NOMO-1 treated with DMSO at 0.1 percent for 48 hours (cell line): ENCODE results near the gene HOXB4.
A peak's percentile ranks its signal among the peaks of the same experiment; 100 is the strongest.

Experiments used
- DNase-seq: peaks from one replicate; lab custom pipeline; 2025; ENCODE audit not compliant: unreplicated experiment; lab: John Stamatoyannopoulos, UW

The HOXB4 gene

GRCh38 chr17:48549914-48550501, 28.1 kb downstream of the HOXB4 start:
- no peak for DNase-seq

DNA sequence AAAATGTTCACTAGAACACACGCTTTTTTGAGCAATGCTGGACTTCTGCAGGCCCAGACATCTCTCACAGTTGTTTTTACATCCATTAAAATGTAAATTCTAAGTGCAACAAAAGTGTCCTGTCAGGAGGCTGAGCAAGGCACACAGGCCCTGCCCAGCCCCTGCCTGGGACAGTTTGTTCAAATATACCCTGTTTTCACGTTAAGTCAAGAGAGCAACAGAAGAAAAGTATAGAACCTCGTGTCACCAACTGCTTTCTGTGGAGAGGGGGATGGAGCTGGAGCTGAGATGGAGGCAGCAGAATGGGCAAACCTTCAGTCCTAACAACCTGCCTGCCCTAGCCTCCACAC, 28.9 kb downstream of the HOXB4 start:
- no peak for DNase-seq

GRCh38 chr17:48548523-48549280, 29.4 kb downstream of the HOXB4 start:
- no peak for DNase-seq

- DNase-seq = no peak
These were observed 30.2 kb downstream of the HOXB4 start for GRCh38 chr17:48547808-48548522.

DNA sequence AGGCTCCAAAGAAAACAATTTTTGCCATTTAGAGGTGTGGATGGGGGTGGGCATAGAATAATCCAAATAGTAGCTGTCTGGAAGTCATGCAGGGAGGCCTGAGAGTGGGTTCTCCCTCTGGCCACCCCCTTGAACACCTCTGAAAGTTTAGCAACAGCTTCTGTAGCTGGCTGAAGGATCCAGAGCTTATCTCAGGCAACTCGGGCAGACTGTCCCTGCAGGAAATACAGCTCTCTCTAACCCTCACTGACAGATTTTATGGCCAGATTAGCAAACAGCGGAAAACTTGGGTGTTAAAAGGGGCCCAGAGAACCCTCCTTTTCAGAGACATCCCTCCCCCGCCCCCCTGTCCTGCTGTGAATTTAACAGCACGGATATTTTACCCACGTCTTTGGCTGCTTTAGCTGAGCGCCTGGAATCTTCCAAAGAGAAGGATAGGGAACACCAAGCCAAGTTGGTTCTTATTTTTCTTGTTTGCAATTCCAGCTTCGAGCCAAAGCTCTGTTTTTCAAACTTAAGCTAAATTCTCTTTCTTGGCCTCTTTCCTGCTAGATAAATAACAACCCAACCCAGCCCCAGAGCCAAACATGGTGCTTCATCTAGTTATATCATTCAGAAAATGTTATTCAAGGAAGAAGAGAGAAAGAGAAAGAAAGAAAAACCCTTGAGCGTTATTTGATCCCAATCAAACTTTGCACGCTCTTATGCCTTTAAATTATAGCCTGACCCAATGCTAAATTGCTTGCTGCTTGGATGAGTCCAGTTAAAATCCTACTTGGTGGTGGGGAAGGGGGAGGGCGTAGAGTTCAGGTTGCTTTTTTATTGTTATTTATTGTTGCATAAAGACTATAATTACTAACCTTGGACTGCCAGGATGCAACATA, 31.0 kb downstream of the HOXB4 start:
- DNase-seq = no peak

DNA sequence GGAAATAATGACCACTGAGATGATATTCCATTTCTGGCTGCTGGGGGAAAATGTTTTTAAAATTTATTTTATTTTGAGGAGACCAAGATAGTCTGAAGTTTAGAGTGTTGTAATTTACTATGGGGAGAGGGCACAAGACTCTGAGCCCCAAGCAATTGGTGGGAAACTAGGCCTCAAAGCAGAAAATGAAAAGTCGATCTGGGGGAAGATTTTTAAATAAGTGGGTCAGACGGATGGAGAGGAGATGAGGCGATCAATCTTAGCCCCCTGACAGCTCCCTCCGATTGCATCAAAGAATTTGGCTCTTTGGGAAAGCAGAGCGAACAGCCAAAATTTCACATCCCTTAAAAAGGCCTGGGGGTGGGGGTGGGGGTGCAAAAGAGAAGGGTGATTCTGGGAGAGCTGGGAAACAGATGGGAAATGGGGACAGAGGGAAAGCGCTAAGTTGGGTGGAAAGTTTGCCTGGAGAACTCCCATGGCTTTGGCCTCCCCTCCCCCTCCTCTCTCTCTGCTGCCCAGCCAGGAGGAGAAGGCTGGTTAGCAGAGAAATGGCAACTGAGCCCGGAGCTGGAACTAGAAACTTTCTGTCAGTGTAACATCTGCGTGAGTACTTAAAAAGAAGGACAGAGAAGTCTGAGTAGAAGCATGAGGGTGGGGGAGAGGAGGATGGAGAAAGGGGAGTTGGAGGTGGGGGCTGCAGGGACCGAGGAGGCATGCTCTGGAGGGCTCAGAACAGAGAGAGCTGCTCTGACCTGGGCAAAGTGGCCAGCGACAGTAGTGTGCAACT, 31.8 kb downstream of the HOXB4 start:
- no peak for DNase-seq

- DNase-seq = no peak
These were observed 32.6 kb downstream of the HOXB4 start for GRCh38 chr17:48545539-48545938.

DNA sequence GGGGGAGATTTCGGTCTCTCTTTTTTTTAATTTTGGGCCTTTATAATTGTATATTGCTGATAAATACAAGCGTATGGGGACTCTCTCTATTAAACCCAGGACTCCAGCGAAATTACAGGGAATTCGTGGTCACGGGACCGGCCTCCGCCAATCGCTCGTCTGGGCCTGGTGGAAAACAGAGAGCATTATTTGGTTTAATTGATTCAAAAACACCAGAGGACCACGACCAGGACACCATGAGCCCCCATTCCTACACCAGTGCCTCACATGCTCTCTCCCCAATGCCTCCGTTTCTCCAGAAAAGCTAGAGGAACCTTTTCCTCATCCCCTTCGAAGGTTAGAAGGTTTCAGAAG, 33.2 kb downstream of the HOXB4 start, which contains the start of gene HOXB2:
TSS of gene HOXB2 (minus strand) at position 88 of the 354 bp plus-strand sequence. CDS start 198 bp downstream, outside the sequence.
- DNase-seq = no peak

DNA sequence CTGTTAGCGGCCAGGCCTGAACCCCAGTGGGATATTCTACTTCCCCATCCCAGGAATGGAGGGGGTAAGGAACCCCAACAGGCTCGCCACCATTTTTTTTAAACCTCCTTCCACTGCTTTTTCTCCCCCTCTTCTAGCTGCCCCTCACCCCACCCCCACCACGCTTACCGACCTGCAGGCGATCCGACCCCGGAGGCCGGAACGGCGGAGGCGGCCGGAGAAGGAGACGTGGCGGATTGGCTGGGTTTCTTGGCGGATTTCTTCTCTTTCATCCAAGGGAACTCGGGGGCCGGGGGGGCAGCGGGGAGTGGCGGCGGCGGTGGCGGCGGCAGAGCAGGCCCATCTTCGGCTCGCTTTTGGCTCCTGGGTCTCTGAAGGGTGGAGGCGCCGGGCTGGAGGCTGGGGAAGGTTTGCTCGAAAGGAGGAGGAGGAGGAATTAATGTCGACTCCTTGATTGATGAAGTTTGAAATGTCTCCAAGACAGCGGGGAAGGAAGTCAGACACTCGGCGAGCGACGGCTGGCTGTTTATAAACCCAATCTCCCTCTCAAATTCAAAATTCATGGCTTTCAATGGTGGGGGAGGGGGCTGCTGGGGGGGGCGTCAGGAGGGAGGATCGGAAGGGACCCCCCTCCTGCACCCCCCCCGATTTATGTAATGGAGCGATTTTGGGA, 33.7 kb downstream of the HOXB4 start:
- no peak for DNase-seq

GRCh38 chr17:48543854-48544348, 34.2 kb downstream of the HOXB4 start:
- DNase-seq = no peak

DNA sequence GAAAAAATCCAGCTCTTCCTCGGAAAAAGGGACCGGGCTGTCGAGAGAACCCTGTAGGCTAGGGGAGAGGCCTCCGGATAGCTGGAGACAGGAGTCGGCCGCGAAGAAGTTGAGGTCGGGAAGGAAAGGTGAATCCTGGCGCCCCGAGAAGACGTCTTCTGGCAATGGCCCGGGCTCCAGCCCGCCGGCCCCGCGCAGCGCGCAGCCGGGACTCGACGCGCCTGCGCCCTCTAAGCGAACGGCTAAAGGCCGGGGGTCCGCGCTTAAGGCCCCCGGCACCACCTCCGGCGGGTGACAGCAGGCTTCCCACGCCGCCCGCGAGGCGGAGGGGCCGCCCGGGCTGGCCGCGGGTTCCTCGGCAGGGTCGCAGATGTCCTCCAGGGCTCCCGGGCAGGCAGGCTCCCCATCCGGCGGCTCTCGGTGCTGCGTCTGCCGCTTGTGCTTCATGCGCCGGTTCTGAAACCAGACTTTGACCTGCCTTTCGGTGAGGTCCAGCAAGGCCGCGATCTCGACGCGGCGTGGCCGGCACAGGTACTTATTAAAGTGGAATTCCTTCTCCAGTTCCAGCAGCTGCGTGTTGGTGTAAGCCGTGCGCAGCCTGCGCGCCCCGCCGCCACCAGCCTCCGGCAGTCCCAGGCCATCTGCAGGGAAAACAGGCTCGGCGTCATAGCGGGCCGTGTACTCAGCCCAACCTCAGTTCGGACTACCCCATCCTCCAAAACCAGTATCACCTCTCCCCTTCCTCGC, 34.9 kb downstream of the HOXB4 start:
- peak; percentile 8 for DNase-seq

- DNase-seq = no peak
These were observed 35.4 kb downstream of the HOXB4 start for GRCh38 chr17:48542698-48543106.

DNA sequence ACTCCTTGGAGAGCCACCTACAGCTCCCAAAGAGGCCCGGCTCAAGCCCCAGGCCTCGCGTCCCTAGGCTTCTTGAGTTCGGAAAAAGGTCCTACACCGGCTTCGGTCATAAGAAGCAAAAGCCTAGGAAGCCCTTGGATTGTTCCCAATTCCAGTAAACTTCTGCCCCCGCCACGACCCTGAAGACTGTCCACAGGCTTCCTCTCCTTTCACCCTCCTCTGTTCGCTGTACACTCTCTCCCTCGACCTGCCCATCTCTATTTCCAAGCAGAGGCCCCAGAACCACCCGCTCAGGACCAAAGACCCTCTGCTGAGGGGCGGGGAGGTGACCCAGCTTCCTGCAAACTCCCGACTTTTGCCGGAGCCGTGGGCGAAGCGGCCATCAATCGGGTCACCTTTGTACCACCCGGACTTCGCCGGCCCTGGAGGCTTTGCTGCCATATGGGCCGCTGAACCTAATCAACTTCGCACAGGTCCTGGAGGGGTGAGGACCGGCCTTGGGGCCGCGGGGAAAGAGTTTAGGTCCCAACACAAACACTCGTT, 36.0 kb downstream of the HOXB4 start:
- DNase-seq = no peak

- DNase-seq = no peak
These were observed 36.5 kb downstream of the HOXB4 start for GRCh38 chr17:48541577-48542113.

DNA sequence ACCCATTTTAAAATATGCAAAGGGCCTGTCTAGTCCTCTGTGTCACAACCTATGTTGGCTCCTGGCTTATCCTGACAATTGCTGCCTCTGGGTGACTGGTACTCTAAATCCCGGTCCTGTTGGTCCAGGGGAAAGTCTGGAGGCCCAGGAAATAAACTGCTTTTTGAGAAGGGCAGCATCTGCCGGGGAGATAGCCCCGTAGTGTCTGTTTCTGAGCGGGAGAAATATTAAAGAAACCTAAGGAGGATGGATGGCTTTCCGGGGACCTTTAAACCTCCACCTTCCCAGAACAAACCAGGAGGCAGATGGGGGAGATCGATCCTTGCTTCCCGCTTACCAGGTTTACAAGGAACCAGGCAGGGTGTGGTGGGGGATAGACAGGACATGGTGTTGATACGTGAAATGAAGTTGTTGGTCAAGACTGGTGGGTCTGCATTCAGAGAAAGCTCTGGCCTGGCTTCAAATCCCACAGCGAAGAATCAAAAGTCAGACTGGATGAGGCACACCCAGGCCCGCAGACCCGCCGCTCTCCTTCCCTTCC, 37.0 kb downstream of the HOXB4 start:
- DNase-seq = no peak

- DNase-seq = no peak
These were observed 37.9 kb downstream of the HOXB4 start for GRCh38 chr17:48540213-48540612.

DNA sequence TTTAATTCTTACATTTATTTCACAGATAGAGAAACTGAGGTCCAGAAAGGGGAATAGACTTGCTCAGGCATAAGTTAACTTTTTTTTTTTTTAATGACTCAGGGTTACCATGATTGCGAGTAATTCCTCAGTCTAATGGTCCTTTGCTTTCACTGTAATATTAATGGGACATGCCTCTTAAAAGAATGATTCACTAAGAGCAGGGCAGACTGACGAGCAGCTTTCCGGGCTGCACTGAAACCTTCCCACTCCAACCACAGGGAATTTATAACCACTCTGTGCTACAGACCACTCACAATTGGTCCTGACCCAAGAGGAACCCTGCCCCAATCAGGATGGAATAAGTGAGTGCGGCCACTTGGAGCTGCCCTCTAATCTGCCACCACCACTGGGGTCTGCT, 39.0 kb downstream of the HOXB4 start:
- DNase-seq = no peak

- DNase-seq = no peak
These were observed 40.8 kb downstream of the HOXB4 start for GRCh38 chr17:48537316-48537715.
